MM.1S (cell line): ENCODE results near the gene HENMT1.

Experiments used
- CTCF ChIP-seq: fragments of 300-600 bp; sonication (generic); IDR thresholded peaks from 2 replicates; pipeline ENCODE4 v1.5.1; 2016; ENCODE audit warnings: antibody characterized with exemption, low read length, mixed read lengths
- EZH2 ChIP-seq: fragments of 300-600 bp; sonication (generic); optimal IDR thresholded peaks from 2 replicates; pipeline ENCODE3; 2017; ENCODE audit warnings: low read depth, mild to moderate bottlenecking, antibody characterized with exemption, low read length, mixed read lengths

GRCh38 chr1:108611984-108612383, 48.9 kb downstream of the HENMT1 start:
- TF ChIP-seq CTCF (no peak), EZH2 (no peak)
